Spleen (tissue), 7 donors: ENCODE data around the gene KRT71.

Experiments
- CTCF ChIP-seq, 11 experiments: fragments of 200-600 bp in 7 of 11; fragments of 450-650 bp in 4 of 11; sonication (generic) in 4 of 11; IDR thresholded peaks in 8 of 11; conservative IDR thresholded peaks in 3 of 11; 1 replicate in 7 of 11; 2 replicates in 4 of 11; pipeline versions ENCODE4 v1.4.0 to v1.8.0; 2016 to 2021; ENCODE audit warnings: antibody characterized with exemption in 11 of 11, inconsistent platforms in 4 of 11, mild to moderate bottlenecking in 1 of 11
- POLR2A ChIP-seq, 3 donors: fragments of 450-650 bp; IDR thresholded peaks; one replicate each; pipeline ENCODE4 v1.5.1; 2017; ENCODE audit warnings: antibody characterized with exemption in 3 of 3, mild to moderate bottlenecking in 1 of 3
- POLR2AphosphoS5 ChIP-seq, 3 donors: sonication (generic); formaldehyde crosslinking; IDR thresholded peaks; one replicate each; pipeline ENCODE4 v1.5.1; 2017; ENCODE audit warnings: antibody characterized with exemption in 3 of 3
- donor health status: DM: no; HTN: no; CAD: no; lungs with moderate emphysema.
- donor health status: DM: no; HTN: no; CAD: no.
- donor health status: DM: no; HTN: no; CAD: no.

GRCh38 chr12:52540531-52540930 is 12.4 kb downstream of the KRT71 start:
- TF ChIP-seq CTCF (IDR thresholded peaks at IDR 0.05 in 8 of 11, conservative IDR thresholded peaks at IDR 0.05 in 3 of 11) (no peak), POLR2AphosphoS5 (IDR thresholded peaks at IDR 0.05) (no peak), POLR2A (IDR thresholded peaks at IDR 0.05) (no peak)
